Measurements from ENCODE around the gene RBM43.
"Not testable (repeated sequence)": the region's sequence is repeated elsewhere in the genome, so short reads cannot be mapped to it uniquely, and the experiment has no call there.

Gene RBM43

GRCh38 chr2:151268085-151268484 lies 6.4 kb upstream of the RBM43 start:
- DNase-seq (ENCODE audit: low spot score) = no peak

GRCh38 chr2:151267537-151267936 lies 5.9 kb upstream of the RBM43 start:
- DNase-seq (ENCODE audit: low spot score) = no peak

GRCh38 chr2:151265991-151266390 lies 4.3 kb upstream of the RBM43 start:
- no peak for DNase-seq (ENCODE audit: low spot score)

GRCh38 chr2:151264157-151264825 lies 2.6 kb upstream of the RBM43 start:
- no peak for DNase-seq (ENCODE audit: low spot score)

GRCh38 chr2:151262629-151263028 lies 966 bp upstream of the RBM43 start:
- DNase-seq (ENCODE audit: low spot score) = no peak

- DNase-seq (ENCODE audit: low spot score) = no peak
Measured at GRCh38 chr2:151261977-151262291, 271 bp upstream of the RBM43 start.

GRCh38 chr2:151260573-151261230 lies 961 bp downstream of the RBM43 start:
- peak; percentile 45 for DNase-seq (ENCODE audit: low spot score)

- no peak for DNase-seq (ENCODE audit: low spot score)
Measured at GRCh38 chr2:151258121-151258520, 3.5 kb downstream of the RBM43 start.

- no peak for DNase-seq (ENCODE audit: low spot score)
Measured at GRCh38 chr2:151252646-151253045, 9.0 kb downstream of the RBM43 start.

GRCh38 chr2:151251012-151251411 lies 10.7 kb downstream of the RBM43 start:
- DNase-seq (ENCODE audit: low spot score) = no peak

- no peak for DNase-seq (ENCODE audit: low spot score)
Measured at GRCh38 chr2:151247432-151247831, 14.2 kb downstream of the RBM43 start.

GRCh38 chr2:151246152-151246551 lies 15.5 kb downstream of the RBM43 start:
- DNase-seq (ENCODE audit: low spot score) = no peak

GRCh38 chr2:151243468-151243867 lies 18.2 kb downstream of the RBM43 start:
- no peak for DNase-seq (ENCODE audit: low spot score)

GRCh38 chr2:151241224-151241623 lies 20.4 kb downstream of the RBM43 start:
- no peak for DNase-seq (ENCODE audit: low spot score)

- no peak for DNase-seq (ENCODE audit: low spot score)
Measured at GRCh38 chr2:151240433-151240832, 21.2 kb downstream of the RBM43 start.

- no peak for DNase-seq (ENCODE audit: low spot score)
Measured at GRCh38 chr2:151239624-151240023, 22.0 kb downstream of the RBM43 start.

GRCh38 chr2:151238527-151239487 lies 22.9 kb downstream of the RBM43 start:
- peak; percentile 65 for DNase-seq (ENCODE audit: low spot score)

- no peak for DNase-seq (ENCODE audit: low spot score)
Measured at GRCh38 chr2:151237422-151238025, 24.1 kb downstream of the RBM43 start.

- not testable (repeated sequence) for DNase-seq (ENCODE audit: low spot score)
Measured at GRCh38 chr2:151233760-151234159, 27.9 kb downstream of the RBM43 start.

GRCh38 chr2:151233288-151233687 lies 28.4 kb downstream of the RBM43 start:
- not testable (repeated sequence) for DNase-seq (ENCODE audit: low spot score)

- no peak for DNase-seq (ENCODE audit: low spot score)
Measured at GRCh38 chr2:151230627-151231140, 31.0 kb downstream of the RBM43 start.

GRCh38 chr2:151228847-151229512 lies 32.7 kb downstream of the RBM43 start:
- no peak for DNase-seq (ENCODE audit: low spot score)
